SK-N-SH treated with all-trans-retinoic acid at 6 μM for 48 hours (cell line): ENCODE results near the gene SH3PXD2B.
A peak's percentile ranks its signal among the peaks of the same experiment; 100 is the strongest.

ENCODE experiments used
- ATAC-seq: fragments of 200-7000 bp; cut with Tn5 transposase; 3 replicates; pipeline ENCODE4 v1.9.1; 2020; ENCODE audit warnings: mild to moderate bottlenecking, moderate library complexity
- ARNTL ChIP-seq: fragments of 450-650 bp; formaldehyde crosslinking; IDR thresholded peaks from 2 replicates; pipeline ENCODE4 v1.5.0; 2020; ENCODE audit warnings: low read depth, mild to moderate bottlenecking, moderate library complexity, borderline replicate concordance
- BACH2 ChIP-seq: fragments of 250-450 bp; sonication (Bioruptor Pico); IDR thresholded peaks from 2 replicates; pipeline ENCODE4 v1.9.0; 2021; ENCODE audit warnings: mild to moderate bottlenecking, borderline replicate concordance
- CSDC2 ChIP-seq: fragments of 250-450 bp; sonication (Bioruptor Pico); IDR thresholded peaks from 2 replicates; pipeline ENCODE4 v1.5.0; 2020; ENCODE audit warnings: mild to moderate bottlenecking, moderate library complexity
- ESRRG ChIP-seq: fragments of 250-450 bp; sonication (Bioruptor Pico); IDR thresholded peaks from 2 replicates; pipeline ENCODE4 v1.6.1; 2021; ENCODE audit warnings: mild to moderate bottlenecking
- GLIS3 ChIP-seq: fragments of 250-450 bp; sonication (Bioruptor Pico); IDR thresholded peaks from 2 replicates; pipeline ENCODE4 v1.5.0; 2020; ENCODE audit warnings: mild to moderate bottlenecking, moderate library complexity
- ISL1 ChIP-seq: fragments of 250-450 bp; sonication (Bioruptor Pico); IDR thresholded peaks from 2 replicates; pipeline ENCODE4 v2.1.2; 2022; ENCODE audit warnings: mild to moderate bottlenecking, moderate library complexity
- PPARA ChIP-seq: fragments of 250-450 bp; sonication (Bioruptor Pico); IDR thresholded peaks from 2 replicates; pipeline ENCODE4 v1.5.0; 2020; ENCODE audit warnings: mild to moderate bottlenecking, borderline replicate concordance
- RARB ChIP-seq: fragments of 250-450 bp; sonication (Bioruptor Pico); IDR thresholded peaks from 2 replicates; pipeline ENCODE4 v1.8.0; 2021; ENCODE audit warnings: mild to moderate bottlenecking, moderate library complexity
- SNAI2 ChIP-seq: fragments of 250-450 bp; sonication (Bioruptor Pico); IDR thresholded peaks from 2 replicates; pipeline ENCODE4 v1.5.0; 2020; ENCODE audit warnings: mild to moderate bottlenecking, moderate library complexity
- TCF4 ChIP-seq: fragments of 250-450 bp; sonication (Bioruptor Pico); IDR thresholded peaks from 2 replicates; pipeline ENCODE4 v1.8.0; 2021; ENCODE audit warnings: mild to moderate bottlenecking, moderate library complexity, borderline replicate concordance
- TOX ChIP-seq: fragments of 250-450 bp; sonication (Bioruptor Pico); IDR thresholded peaks from 2 replicates; pipeline ENCODE4 v1.8.0; 2021; ENCODE audit warnings: mild to moderate bottlenecking, moderate library complexity, borderline replicate concordance
- ZC3H10 ChIP-seq: fragments of 250-450 bp; sonication (Bioruptor Pico); IDR thresholded peaks from 2 replicates; pipeline ENCODE4 v1.5.1; 2021; ENCODE audit warnings: mild to moderate bottlenecking, moderate library complexity
- ZFP3 ChIP-seq: fragments of 250-450 bp; sonication (Bioruptor Pico); IDR thresholded peaks from 2 replicates; pipeline ENCODE4 v1.5.0; 2020; ENCODE audit warnings: mild to moderate bottlenecking, moderate library complexity
- ZFP30 ChIP-seq: fragments of 450-650 bp; formaldehyde crosslinking; IDR thresholded peaks from 2 replicates; pipeline ENCODE4 v1.5.0; 2022; ENCODE audit warnings: mild to moderate bottlenecking, moderate library complexity
- ZNF565 ChIP-seq: fragments of 450-650 bp; formaldehyde crosslinking; conservative IDR thresholded peaks from 2 replicates; pipeline ENCODE4 v1.5.0; 2020; ENCODE audit warnings: low read depth, mild to moderate bottlenecking, moderate library complexity
- ZNF70 ChIP-seq: fragments of 450-650 bp; formaldehyde crosslinking; IDR thresholded peaks from 2 replicates; pipeline ENCODE4 v1.5.0; 2020; ENCODE audit warnings: mild to moderate bottlenecking, moderate library complexity
- ZNF8 ChIP-seq: fragments of 450-650 bp; formaldehyde crosslinking; IDR thresholded peaks from 2 replicates; pipeline ENCODE4 v1.5.0; 2020; ENCODE audit warnings: mild to moderate bottlenecking, moderate library complexity
- TF ChIP-seq, protein P1 (sequence below): fragments of 250-450 bp; sonication (Bioruptor Pico); IDR thresholded peaks from 2 replicates; pipeline ENCODE4 v1.5.1; 2021; ENCODE audit warnings: mild to moderate bottlenecking, moderate library complexity
- TF ChIP-seq, protein P2 (sequence below): fragments of 250-450 bp; sonication (Bioruptor Pico); IDR thresholded peaks from 2 replicates; pipeline ENCODE4 v1.8.0; 2021; ENCODE audit warnings: low read depth, mild to moderate bottlenecking, moderate library complexity, borderline replicate concordance
- TF ChIP-seq, protein P3 (sequence below): fragments of 250-450 bp; sonication (Bioruptor Pico); IDR thresholded peaks from 2 replicates; pipeline ENCODE4 v1.8.0; 2020; ENCODE audit warnings: mild to moderate bottlenecking, moderate library complexity, borderline replicate concordance
- TF ChIP-seq, protein P4 (sequence below): fragments of 250-450 bp; sonication (Bioruptor Pico); IDR thresholded peaks from 2 replicates; pipeline ENCODE4 v1.5.1; 2020; ENCODE audit warnings: low read depth, mild to moderate bottlenecking, moderate library complexity
- TF ChIP-seq, protein P5 (sequence below): fragments of 250-450 bp; sonication (Bioruptor Pico); IDR thresholded peaks from 2 replicates; pipeline ENCODE4 v1.5.0; 2020; ENCODE audit warnings: mild to moderate bottlenecking, moderate library complexity

The SH3PXD2B gene

DNA sequence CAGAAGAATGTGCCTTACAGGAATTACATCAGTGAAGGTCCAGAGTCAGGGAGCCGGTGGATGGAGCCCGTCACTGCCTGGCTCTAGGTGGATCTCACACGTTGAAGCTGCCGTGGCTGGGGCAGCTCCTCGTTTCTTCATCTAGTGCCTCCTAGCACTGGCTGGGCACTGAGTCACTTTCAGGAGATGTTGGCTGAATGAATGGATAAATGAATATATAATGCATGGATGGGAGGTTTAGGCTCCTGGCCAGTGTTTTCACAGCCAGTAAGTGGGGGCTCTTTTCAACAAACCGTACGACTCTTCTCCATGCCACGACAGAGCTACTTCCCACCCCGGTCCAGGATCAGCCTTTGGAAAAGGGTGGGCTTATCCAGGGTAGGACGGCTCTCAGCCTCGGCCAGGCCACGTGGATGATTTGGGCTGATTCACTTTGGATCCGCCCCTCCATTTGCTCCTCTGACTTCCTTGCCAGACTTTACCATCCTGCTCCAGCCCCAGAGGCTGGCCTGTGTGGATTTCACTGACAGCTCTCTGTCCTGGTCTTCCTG, 1.3 kb upstream of the SH3PXD2B start:
- TF ChIP-seq ZFP3 (CRISPR knock-in tag) (no peak), ZFP30 (no peak), ZNF8 (CRISPR knock-in tag) (no peak), ZNF565 (CRISPR knock-in tag) (no peak), CSDC2 (CRISPR knock-in tag) (no peak), ESRRG (CRISPR knock-in tag) (no peak), PPARA (CRISPR knock-in tag) (no peak), ZNF70 (CRISPR knock-in tag) (no peak), GLIS3 (no peak), SNAI2 (CRISPR knock-in tag) (no peak), TOX (no peak), RARB (no peak), ISL1 (no peak), ARNTL (CRISPR knock-in tag) (no peak)
- TF ChIP-seq, protein P1, sequence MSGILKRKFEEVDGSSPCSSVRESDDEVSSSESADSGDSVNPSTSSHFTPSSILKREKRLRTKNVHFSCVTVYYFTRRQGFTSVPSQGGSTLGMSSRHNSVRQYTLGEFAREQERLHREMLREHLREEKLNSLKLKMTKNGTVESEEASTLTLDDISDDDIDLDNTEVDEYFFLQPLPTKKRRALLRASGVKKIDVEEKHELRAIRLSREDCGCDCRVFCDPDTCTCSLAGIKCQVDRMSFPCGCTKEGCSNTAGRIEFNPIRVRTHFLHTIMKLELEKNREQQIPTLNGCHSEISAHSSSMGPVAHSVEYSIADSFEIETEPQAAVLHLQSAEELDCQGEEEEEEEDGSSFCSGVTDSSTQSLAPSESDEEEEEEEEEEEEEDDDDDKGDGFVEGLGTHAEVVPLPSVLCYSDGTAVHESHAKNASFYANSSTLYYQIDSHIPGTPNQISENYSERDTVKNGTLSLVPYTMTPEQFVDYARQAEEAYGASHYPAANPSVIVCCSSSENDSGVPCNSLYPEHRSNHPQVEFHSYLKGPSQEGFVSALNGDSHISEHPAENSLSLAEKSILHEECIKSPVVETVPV (CRISPR knock-in tag), result no peak
- TF ChIP-seq, protein P2, sequence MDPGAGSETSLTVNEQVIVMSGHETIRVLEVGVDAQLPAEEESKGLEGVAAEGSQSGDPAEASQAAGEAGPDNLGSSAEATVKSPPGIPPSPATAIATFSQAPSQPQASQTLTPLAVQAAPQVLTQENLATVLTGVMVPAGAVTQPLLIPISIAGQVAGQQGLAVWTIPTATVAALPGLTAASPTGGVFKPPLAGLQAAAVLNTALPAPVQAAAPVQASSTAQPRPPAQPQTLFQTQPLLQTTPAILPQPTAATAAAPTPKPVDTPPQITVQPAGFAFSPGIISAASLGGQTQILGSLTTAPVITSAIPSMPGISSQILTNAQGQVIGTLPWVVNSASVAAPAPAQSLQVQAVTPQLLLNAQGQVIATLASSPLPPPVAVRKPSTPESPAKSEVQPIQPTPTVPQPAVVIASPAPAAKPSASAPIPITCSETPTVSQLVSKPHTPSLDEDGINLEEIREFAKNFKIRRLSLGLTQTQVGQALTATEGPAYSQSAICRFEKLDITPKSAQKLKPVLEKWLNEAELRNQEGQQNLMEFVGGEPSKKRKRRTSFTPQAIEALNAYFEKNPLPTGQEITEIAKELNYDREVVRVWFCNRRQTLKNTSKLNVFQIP, result no peak
- TF ChIP-seq, protein P3, sequence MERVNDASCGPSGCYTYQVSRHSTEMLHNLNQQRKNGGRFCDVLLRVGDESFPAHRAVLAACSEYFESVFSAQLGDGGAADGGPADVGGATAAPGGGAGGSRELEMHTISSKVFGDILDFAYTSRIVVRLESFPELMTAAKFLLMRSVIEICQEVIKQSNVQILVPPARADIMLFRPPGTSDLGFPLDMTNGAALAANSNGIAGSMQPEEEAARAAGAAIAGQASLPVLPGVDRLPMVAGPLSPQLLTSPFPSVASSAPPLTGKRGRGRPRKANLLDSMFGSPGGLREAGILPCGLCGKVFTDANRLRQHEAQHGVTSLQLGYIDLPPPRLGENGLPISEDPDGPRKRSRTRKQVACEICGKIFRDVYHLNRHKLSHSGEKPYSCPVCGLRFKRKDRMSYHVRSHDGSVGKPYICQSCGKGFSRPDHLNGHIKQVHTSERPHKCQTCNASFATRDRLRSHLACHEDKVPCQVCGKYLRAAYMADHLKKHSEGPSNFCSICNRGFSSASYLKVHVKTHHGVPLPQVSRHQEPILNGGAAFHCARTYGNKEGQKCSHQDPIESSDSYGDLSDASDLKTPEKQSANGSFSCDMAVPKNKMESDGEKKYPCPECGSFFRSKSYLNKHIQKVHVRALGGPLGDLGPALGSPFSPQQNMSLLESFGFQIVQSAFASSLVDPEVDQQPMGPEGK (CRISPR knock-in tag), result no peak
- TF ChIP-seq, all 23 proteins: peak for 0
- peak; percentile 24 for ATAC-seq

DNA sequence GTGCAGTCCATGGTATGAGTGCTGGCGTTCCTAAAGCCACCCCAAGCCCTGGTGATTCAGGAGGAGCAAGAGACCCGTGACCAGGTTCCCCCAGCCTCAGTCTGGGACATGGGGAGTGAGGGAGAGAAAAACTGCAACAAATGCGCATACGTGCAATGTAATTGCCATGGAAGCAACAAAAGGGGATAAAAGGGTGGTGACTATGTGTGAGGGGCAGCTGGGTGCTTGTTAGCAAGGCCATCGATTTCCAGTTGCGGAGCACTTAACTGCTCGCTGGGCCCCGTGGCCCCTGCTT, 709 bp upstream of the SH3PXD2B start:
- no peak for TF ChIP-seq ZNF8 (CRISPR knock-in tag)
- TF ChIP-seq, protein P3 (CRISPR knock-in tag), result no peak

DNA sequence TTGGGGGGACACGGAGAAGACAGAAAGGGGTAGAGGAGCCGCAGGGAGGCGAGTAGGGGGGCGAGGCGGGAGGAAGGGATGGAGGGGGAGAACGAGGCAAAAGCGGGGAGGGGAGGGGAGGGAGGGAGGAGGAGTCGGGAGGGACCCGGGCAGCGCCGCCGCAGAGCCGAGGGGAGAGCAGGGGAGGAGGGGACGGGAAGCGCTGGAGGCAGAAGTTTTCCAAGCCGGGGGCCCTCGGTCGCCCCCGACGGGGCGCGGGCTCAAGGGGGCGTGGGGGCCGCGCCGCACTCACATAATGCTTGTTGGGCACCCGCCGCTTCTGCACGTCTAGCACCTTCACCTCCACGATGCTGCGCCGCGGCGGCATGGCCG, 353 bp downstream of the SH3PXD2B start:
- TF ChIP-seq ZNF565 (CRISPR knock-in tag) (no peak), ZC3H10 (no peak), TCF4 (CRISPR knock-in tag) (no peak), TOX (no peak), ARNTL (CRISPR knock-in tag) (no peak), BACH2 (no peak), CSDC2 (CRISPR knock-in tag) (no peak), PPARA (CRISPR knock-in tag) (no peak), ZFP30 (no peak), ZNF70 (CRISPR knock-in tag) (no peak)
- TF ChIP-seq, protein P4, sequence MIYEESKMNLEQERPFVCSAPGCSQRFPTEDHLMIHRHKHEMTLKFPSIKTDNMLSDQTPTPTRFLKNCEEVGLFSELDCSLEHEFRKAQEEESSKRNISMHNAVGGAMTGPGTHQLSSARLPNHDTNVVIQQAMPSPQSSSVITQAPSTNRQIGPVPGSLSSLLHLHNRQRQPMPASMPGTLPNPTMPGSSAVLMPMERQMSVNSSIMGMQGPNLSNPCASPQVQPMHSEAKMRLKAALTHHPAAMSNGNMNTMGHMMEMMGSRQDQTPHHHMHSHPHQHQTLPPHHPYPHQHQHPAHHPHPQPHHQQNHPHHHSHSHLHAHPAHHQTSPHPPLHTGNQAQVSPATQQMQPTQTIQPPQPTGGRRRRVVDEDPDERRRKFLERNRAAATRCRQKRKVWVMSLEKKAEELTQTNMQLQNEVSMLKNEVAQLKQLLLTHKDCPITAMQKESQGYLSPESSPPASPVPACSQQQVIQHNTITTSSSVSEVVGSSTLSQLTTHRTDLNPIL (CRISPR knock-in tag), result no peak
- TF ChIP-seq, protein P5, sequence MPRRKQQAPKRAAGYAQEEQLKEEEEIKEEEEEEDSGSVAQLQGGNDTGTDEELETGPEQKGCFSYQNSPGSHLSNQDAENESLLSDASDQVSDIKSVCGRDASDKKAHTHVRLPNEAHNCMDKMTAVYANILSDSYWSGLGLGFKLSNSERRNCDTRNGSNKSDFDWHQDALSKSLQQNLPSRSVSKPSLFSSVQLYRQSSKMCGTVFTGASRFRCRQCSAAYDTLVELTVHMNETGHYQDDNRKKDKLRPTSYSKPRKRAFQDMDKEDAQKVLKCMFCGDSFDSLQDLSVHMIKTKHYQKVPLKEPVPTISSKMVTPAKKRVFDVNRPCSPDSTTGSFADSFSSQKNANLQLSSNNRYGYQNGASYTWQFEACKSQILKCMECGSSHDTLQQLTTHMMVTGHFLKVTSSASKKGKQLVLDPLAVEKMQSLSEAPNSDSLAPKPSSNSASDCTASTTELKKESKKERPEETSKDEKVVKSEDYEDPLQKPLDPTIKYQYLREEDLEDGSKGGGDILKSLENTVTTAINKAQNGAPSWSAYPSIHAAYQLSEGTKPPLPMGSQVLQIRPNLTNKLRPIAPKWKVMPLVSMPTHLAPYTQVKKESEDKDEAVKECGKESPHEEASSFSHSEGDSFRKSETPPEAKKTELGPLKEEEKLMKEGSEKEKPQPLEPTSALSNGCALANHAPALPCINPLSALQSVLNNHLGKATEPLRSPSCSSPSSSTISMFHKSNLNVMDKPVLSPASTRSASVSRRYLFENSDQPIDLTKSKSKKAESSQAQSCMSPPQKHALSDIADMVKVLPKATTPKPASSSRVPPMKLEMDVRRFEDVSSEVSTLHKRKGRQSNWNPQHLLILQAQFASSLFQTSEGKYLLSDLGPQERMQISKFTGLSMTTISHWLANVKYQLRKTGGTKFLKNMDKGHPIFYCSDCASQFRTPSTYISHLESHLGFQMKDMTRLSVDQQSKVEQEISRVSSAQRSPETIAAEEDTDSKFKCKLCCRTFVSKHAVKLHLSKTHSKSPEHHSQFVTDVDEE (CRISPR knock-in tag), result no peak
- TF ChIP-seq, protein P1 (CRISPR knock-in tag), result no peak
- TF ChIP-seq, protein P3 (CRISPR knock-in tag), result no peak
- peak; percentile 16 for ATAC-seq

More for the DNA sequence above, 709 bp upstream of the SH3PXD2B start:
- ATAC-seq, result no peak
